Measurements from ENCODE around the gene MAST3. TPM values are rescaled to one million over a fixed set of nuclear protein-coding genes. Genes with fewer than 3 reads are reported as not detected.

Gene MAST3
- total RNA-seq, 2 experiments from 2014 or later: 22.9 to 25.1 TPM

GRCh38 chr19:18063463-18063862, 34.1 kb upstream of the MAST3 start:
- ChIA-PET POLR2A (no interaction called here), CTCF (interaction anchor here (0.6 kb wide), 1 partner anchor 187 kb away, joined by 3 read pairs; no protein-coding TSS in a partner anchor)
- no peak for ATAC-seq
- Mint-ChIP-seq H3K4me3 (no peak overlapping the region), H3K27me3 (ENCODE audit: low read depth) (no peaks in the 10 kb centered on the region), H3K27ac (no peak overlapping the region), H3K36me3 (ENCODE audit: low read depth) (peaks cover 37% of the 10 kb centered on the region), H3K9me3 (ENCODE audit: insufficient read depth) (no peaks in the 10 kb centered on the region), H3K4me1 (ENCODE audit: low read depth) (peaks cover 4% of the 10 kb centered on the region)
- DNase-seq: no peak

GRCh38 chr19:18065173-18065495, 32.4 kb upstream of the MAST3 start:
- no peaks in the 10 kb centered on the region for H3K9me3 Mint-ChIP-seq (ENCODE audit: insufficient read depth)
- H3K4me3 Mint-ChIP-seq: no peak overlapping the region
- no peaks in the 10 kb centered on the region for H3K27me3 Mint-ChIP-seq (ENCODE audit: low read depth)
- peaks cover 44% of the 10 kb centered on the region for H3K36me3 Mint-ChIP-seq (ENCODE audit: low read depth)
- no peak overlapping the region for H3K27ac Mint-ChIP-seq
- no peak for DNase-seq
- no peaks in the 10 kb centered on the region for H3K4me1 Mint-ChIP-seq (ENCODE audit: low read depth)
- POLR2A ChIA-PET: interaction anchor here (0.6 kb wide), 1 partner anchor 39 kb away, joined by 3 read pairs; no protein-coding TSS in a partner anchor
- ATAC-seq: no peak
- CTCF ChIA-PET: no interaction called here

- Mint-ChIP-seq H3K4me3 (no peak overlapping the region), H3K36me3 (ENCODE audit: low read depth) (peaks cover 42% of the 10 kb centered on the region), H3K27ac (no peak overlapping the region), H3K9me3 (ENCODE audit: insufficient read depth) (no peaks in the 10 kb centered on the region), H3K27me3 (ENCODE audit: low read depth) (no peaks in the 10 kb centered on the region), H3K4me1 (ENCODE audit: low read depth) (peaks cover 5% of the 10 kb centered on the region)
- ATAC-seq (no peak), DNase-seq (no peak)
- ChIA-PET CTCF (no interaction called here), POLR2A (no interaction called here)
Observed at GRCh38 chr19:18068395-18068794, 29.2 kb upstream of the MAST3 start.

GRCh38 chr19:18069383-18069782, 28.2 kb upstream of the MAST3 start:
- Mint-ChIP-seq H3K36me3 (ENCODE audit: low read depth) (peaks cover 46% of the 10 kb centered on the region), H3K27me3 (ENCODE audit: low read depth) (no peaks in the 10 kb centered on the region), H3K9me3 (ENCODE audit: insufficient read depth) (no peaks in the 10 kb centered on the region), H3K4me3 (no peak overlapping the region), H3K4me1 (ENCODE audit: low read depth) (peaks cover 15% of the 10 kb centered on the region), H3K27ac (no peak overlapping the region)
- ChIA-PET CTCF (no interaction called here), POLR2A (no interaction called here)
- ATAC-seq (no peak), DNase-seq (no peak)

- Mint-ChIP-seq H3K36me3 (ENCODE audit: low read depth) (peaks cover 42% of the 10 kb centered on the region), H3K27ac (no peak overlapping the region), H3K4me3 (no peak overlapping the region), H3K4me1 (ENCODE audit: low read depth) (peaks cover 16% of the 10 kb centered on the region), H3K27me3 (ENCODE audit: low read depth) (no peaks in the 10 kb centered on the region), H3K9me3 (ENCODE audit: insufficient read depth) (no peaks in the 10 kb centered on the region)
- DNase-seq: no peak
- CTCF ChIA-PET: interaction anchor here (0.6 kb wide), 2 partner anchors 9 to 36 kb away, joined by 3 read pairs; no protein-coding TSS in a partner anchor
- POLR2A ChIA-PET: interaction anchor here (0.7 kb wide), 1 partner anchor 37 kb away, joined by 3 read pairs; no protein-coding TSS in a partner anchor
- ATAC-seq: no peak
Observed at GRCh38 chr19:18070181-18070580, 27.4 kb upstream of the MAST3 start.

GRCh38 chr19:18072335-18072734, 25.2 kb upstream of the MAST3 start:
- H3K27me3 Mint-ChIP-seq (ENCODE audit: low read depth): no peaks in the 10 kb centered on the region
- ChIA-PET POLR2A (no interaction called here), CTCF (interaction anchor here (2.5 kb wide), 1 partner anchor 65 kb away, joined by 8 read pairs; the partner anchor contains the start of gene ARRDC2)
- DNase-seq (no peak), ATAC-seq (no peak)
- no peak overlapping the region for H3K27ac Mint-ChIP-seq
- no peak overlapping the region for H3K4me3 Mint-ChIP-seq
- H3K9me3 Mint-ChIP-seq (ENCODE audit: insufficient read depth): no peaks in the 10 kb centered on the region
- H3K36me3 Mint-ChIP-seq (ENCODE audit: low read depth): peaks cover 53% of the 10 kb centered on the region
- H3K4me1 Mint-ChIP-seq (ENCODE audit: low read depth): peaks cover 16% of the 10 kb centered on the region

- Mint-ChIP-seq H3K36me3 (ENCODE audit: low read depth) (peaks cover 57% of the 10 kb centered on the region), H3K9me3 (ENCODE audit: insufficient read depth) (no peaks in the 10 kb centered on the region), H3K4me1 (ENCODE audit: low read depth) (peaks cover 16% of the 10 kb centered on the region), H3K27ac (peak overlapping the region; percentile 74), H3K27me3 (ENCODE audit: low read depth) (no peaks in the 10 kb centered on the region), H3K4me3 (no peak overlapping the region)
- ATAC-seq (peak; percentile 49), DNase-seq (peak; percentile 50)
- CTCF ChIA-PET: no interaction called here
- POLR2A ChIA-PET: no interaction called here
Observed at GRCh38 chr19:18073197-18073596, 24.4 kb upstream of the MAST3 start.

GRCh38 chr19:18074192-18074591, 23.4 kb upstream of the MAST3 start:
- peaks cover 58% of the 10 kb centered on the region for H3K36me3 Mint-ChIP-seq (ENCODE audit: low read depth)
- ATAC-seq (no peak), DNase-seq (no peak)
- H3K9me3 Mint-ChIP-seq (ENCODE audit: insufficient read depth): no peaks in the 10 kb centered on the region
- no peak overlapping the region for H3K4me3 Mint-ChIP-seq
- H3K27ac Mint-ChIP-seq: peak overlapping the region; percentile 74
- H3K27me3 Mint-ChIP-seq (ENCODE audit: low read depth): no peaks in the 10 kb centered on the region
- CTCF ChIA-PET: no interaction called here
- POLR2A ChIA-PET: no interaction called here
- peaks cover 18% of the 10 kb centered on the region for H3K4me1 Mint-ChIP-seq (ENCODE audit: low read depth)

GRCh38 chr19:18083929-18084684, 13.5 kb upstream of the MAST3 start:
- ATAC-seq (no peak), DNase-seq (no peak)
- no peaks in the 10 kb centered on the region for H3K9me3 Mint-ChIP-seq (ENCODE audit: insufficient read depth)
- POLR2A ChIA-PET: no interaction called here
- H3K36me3 Mint-ChIP-seq (ENCODE audit: low read depth): peaks cover 43% of the 10 kb centered on the region
- H3K27ac Mint-ChIP-seq: peak overlapping the region; percentile 36
- CTCF ChIA-PET: no interaction called here
- no peaks in the 10 kb centered on the region for H3K27me3 Mint-ChIP-seq (ENCODE audit: low read depth)
- H3K4me1 Mint-ChIP-seq (ENCODE audit: low read depth): peaks cover 45% of the 10 kb centered on the region
- H3K4me3 Mint-ChIP-seq: peak overlapping the region; percentile 74

GRCh38 chr19:18085702-18086457, 11.7 kb upstream of the MAST3 start:
- DNase-seq (no peak), ATAC-seq (no peak)
- Mint-ChIP-seq H3K4me3 (peak overlapping the region; percentile 98), H3K36me3 (ENCODE audit: low read depth) (peaks cover 34% of the 10 kb centered on the region), H3K9me3 (ENCODE audit: insufficient read depth) (no peaks in the 10 kb centered on the region), H3K27ac (peak overlapping the region; percentile 99), H3K27me3 (ENCODE audit: low read depth) (no peaks in the 10 kb centered on the region), H3K4me1 (ENCODE audit: low read depth) (peaks cover 63% of the 10 kb centered on the region)
- ChIA-PET CTCF (interaction anchor here (1.3 to 1.4 kb wide), 2 partner anchors 23 to 25 kb away, joined by 4 to 6 read pairs; no protein-coding TSS in a partner anchor), POLR2A (interaction anchor here (1.2 to 3.0 kb wide), 2 partner anchors 33 to 67 kb away, joined by 5 to 9 read pairs; partner anchors contain the start of gene PIK3R2)

- H3K27ac Mint-ChIP-seq: peak within 1 kb of the TSS; percentile 99
- CTCF ChIA-PET: interaction anchor here (0.9 to 1.6 kb wide), 7 partner anchors 12 to 227 kb away, joined by 3 to 6 read pairs (median 4); partner anchors contain the start of gene RPL18A
- DNase-seq (peak; percentile 87), ATAC-seq (peak; percentile 78)
- peaks cover 32% of the 10 kb centered on the region for H3K36me3 Mint-ChIP-seq (ENCODE audit: low read depth)
- H3K4me1 Mint-ChIP-seq (ENCODE audit: low read depth): peaks cover 70% of the 10 kb centered on the region
- peak within 1 kb of the TSS; percentile 98 for H3K4me3 Mint-ChIP-seq
- no peaks in the 10 kb centered on the region for H3K9me3 Mint-ChIP-seq (ENCODE audit: insufficient read depth)
- POLR2A ChIA-PET: interaction anchor here (1.0 to 5.4 kb wide), 7 partner anchors 11 to 195 kb away, joined by 4 to 38 read pairs (median 7); partner anchors contain the start of genes JUND, MAST3 and PIK3R2
- H3K27me3 Mint-ChIP-seq (ENCODE audit: low read depth): no peaks in the 10 kb centered on the region
Observed at GRCh38 chr19:18086590-18087138, 10.9 kb upstream of the MAST3 start, which contains the start of gene IL12RB1. TSS of gene IL12RB1 (minus strand) at chr19:18086934. CDS start at chr19:18086823, 111 bp downstream.

Measured in activated CD8-positive, alpha-beta T cell treated with anti-CD3 and anti-CD28 coated beads, Interleukin-2, amount 10 ng/mL, durations not matched to agents 7 days and 5 days (primary cell).